GM12892 (cell line): ENCODE data around the gene OAS1.

ENCODE experiments used
- POLR2A ChIP-seq: IDR thresholded peaks from 2 replicates; pipeline ENCODE4 v1.6.1; 2011; ENCODE audit warnings: low read depth, low read length, control low read depth
- POLR2AphosphoS5 ChIP-seq: IDR thresholded peaks from 2 replicates; pipeline ENCODE4 v1.6.1; 2011; ENCODE audit warnings: low read depth, low read length, control low read depth
- TAF1 ChIP-seq: IDR thresholded peaks from 2 replicates; pipeline ENCODE4 v1.6.1; 2011; ENCODE audit warnings: low read depth, mild to moderate bottlenecking, control low read depth, low read length, borderline replicate concordance

DNA sequence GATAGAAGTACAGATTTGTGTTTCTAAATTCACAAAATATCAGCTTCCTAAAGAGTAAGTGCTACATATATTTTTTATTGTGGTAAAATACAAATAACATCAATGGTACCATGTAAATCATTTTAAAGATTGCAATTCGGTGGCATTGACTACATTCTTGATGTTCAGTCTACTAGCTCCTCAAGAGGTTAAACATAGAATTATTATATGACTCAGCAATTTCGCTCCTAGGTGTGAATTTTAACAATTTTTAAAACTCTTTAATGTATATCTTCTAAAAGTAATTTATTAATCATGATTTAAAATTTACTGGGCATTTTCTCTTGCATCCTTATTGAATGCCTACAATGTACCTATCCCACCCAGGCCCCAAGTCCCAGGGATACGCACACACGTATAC, 29.8 kb upstream of the OAS1 start:
- TF ChIP-seq POLR2A (no peak), POLR2AphosphoS5 (no peak), TAF1 (no peak)
